ENCODE data around the gene P4HTM. TPM values are rescaled to one million over a fixed set of nuclear protein-coding genes. Genes with fewer than 3 reads are reported as not detected.
A peak's percentile ranks its signal among the peaks of the same experiment; 100 is the strongest.

Gene P4HTM
- total RNA-seq, 3 donors from 2014 or later = 40.2 to 60.6 (median 41.4) TPM

DNA sequence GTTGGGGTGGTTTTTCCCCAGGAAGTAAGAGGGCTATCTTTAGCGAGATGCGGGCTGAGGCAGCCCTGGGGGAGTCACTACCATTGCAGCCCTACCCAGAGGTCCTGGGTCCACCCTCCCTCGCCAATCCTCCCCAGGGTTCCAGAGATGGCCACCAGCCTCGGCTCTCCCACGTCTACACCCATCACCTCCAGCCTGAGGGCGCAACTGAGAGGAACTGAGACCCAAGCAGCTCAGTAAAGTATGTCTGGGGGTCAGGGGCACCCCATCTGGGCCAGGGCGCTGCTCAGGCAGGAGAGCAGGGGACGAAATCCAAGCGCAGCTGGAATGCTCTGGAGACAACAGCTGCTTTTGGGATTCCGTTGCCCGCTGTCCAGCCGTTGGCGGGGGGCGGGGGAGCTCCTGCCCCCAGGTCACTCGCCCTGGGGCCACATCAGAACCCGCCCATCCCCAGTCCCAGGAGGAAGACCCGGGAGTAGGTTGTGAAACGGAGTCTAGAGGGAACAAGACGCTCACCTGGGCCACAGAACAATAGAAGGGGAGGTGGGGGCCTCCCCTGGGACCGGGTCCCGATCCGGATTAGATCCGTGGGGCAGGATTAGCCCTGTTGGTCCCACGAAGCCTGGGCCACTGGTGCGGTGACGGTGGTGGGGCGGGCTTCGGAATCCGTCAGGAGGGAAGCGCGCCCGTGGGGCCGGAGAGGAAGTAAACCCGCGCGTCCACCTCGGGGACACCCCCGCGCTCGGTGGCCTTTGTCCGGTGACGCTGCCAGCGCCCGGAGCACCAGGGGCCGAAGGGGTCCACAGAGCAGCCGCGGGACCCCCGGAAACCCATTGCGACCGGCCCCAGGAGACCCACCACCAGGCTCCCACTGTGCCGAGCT lies 30.5 kb downstream of the P4HTM start:
- peak overlapping the region; percentile 63 for H3K4me3 ChIP-seq
- DNase-seq (peak; percentile 68 to 88 (median 82)), ATAC-seq (peak; percentile 34)
- peaks cover 40% of the 10 kb centered on the region for H3K4me1 ChIP-seq (ENCODE audit: low read depth)
- TF ChIP-seq, protein P1, sequence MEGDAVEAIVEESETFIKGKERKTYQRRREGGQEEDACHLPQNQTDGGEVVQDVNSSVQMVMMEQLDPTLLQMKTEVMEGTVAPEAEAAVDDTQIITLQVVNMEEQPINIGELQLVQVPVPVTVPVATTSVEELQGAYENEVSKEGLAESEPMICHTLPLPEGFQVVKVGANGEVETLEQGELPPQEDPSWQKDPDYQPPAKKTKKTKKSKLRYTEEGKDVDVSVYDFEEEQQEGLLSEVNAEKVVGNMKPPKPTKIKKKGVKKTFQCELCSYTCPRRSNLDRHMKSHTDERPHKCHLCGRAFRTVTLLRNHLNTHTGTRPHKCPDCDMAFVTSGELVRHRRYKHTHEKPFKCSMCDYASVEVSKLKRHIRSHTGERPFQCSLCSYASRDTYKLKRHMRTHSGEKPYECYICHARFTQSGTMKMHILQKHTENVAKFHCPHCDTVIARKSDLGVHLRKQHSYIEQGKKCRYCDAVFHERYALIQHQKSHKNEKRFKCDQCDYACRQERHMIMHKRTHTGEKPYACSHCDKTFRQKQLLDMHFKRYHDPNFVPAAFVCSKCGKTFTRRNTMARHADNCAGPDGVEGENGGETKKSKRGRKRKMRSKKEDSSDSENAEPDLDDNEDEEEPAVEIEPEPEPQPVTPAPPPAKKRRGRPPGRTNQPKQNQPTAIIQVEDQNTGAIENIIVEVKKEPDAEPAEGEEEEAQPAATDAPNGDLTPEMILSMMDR (IDR thresholded peaks at IDR 0.05) = no peak
- intact Hi-C loops (cut with DNase I, micrococcal nuclease) = no loop called here
- H3K9me3 ChIP-seq = no peaks in the 10 kb centered on the region
- H3K36me3 ChIP-seq (ENCODE audit: low read depth) = peaks cover 8% of the 10 kb centered on the region

DNA sequence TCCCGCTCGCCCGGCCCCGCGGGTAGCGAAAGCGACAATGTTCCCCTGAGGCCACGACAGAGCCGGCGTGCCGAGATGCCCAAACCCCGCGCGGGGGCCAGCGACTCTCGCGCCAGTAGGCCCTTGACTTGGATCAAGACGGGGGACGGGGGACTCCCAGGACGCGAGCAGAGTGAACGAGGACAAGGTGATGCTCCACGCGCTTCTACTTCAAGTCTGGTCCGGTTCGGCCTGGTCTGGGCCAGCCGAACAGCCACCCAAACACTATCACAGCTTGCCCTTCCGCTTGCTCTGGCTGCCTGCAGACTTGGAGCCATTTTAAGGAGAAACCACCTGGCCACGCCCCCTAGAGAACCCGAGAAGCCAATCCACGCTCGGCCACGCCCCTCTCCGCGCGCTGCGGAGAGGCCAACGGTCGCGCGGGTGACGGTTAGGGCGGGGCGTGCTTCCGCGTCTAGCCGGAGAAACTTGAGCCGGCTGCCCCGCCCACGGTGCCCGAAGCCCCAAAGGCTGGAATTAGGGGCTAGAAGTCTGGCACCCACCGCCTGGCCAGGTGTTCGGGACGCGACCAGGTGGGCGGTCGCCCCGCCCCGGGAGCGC lies 31.3 kb downstream of the P4HTM start:
- Histone ChIP-seq H3K4me1 (ENCODE audit: low read depth) (peaks cover 40% of the 10 kb centered on the region), H3K36me3 (ENCODE audit: low read depth) (peaks cover 8% of the 10 kb centered on the region), H3K9me3 (no peaks in the 10 kb centered on the region), H3K4me3 (peak overlapping the region; percentile 63)
- intact Hi-C loops (cut with DNase I, micrococcal nuclease) = no loop called here
- DNase-seq (peak; percentile 100), ATAC-seq (peak; percentile 81)
- TF ChIP-seq, protein P1 (IDR thresholded peaks at IDR 0.05) = no peak

DNA sequence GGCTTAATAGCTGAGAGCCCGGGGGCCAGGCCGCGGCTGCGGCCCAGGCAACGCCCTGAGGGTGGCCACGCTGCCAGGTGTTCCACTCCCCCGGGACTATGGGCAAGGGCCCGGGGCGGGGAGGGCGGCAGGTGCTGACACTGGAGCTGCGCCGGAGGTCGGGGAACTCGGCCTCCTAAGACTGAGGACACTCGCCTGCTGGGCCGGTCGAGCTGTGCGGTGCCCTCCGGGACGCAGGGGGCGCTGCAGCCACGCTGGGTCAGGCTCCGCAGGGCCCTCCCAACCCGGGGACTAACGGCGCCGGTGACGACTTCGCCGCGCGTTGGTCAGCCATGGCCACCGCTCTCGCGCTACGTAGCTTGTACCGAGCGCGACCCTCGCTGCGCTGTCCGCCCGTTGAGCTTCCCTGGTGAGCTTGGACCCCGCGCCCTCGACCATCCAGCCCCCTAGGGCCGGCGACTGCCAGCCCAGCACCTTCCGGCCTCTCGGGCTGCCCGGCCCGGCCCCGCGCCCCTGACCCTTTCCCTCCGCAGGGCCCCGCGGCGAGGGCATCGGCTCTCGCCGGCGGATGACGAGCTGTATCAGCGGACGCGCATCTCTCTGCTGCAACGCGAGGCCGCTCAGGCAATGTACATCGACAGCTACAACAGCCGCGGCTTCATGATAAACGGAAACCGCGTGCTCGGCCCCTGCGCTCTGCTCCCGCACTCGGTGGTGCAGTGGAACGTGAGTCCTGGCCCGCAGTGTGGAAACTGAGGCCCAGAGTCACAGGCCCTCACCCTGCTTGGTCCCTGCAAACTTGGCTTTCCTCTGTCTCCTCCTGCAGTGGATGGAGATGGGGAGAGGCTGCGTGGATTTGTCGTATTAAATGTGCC lies 32.0 kb downstream of the P4HTM start, which contains the start of gene NDUFAF3:
Gene NDUFAF3, plus strand, starts transcription at position 309 of the 875 bp plus-strand sequence. Its CDS starts 24 bp downstream, at position 333.
- Histone ChIP-seq H3K4me3 (peak within 1 kb of the TSS; percentile 63), H3K9me3 (no peaks in the 10 kb centered on the region), H3K36me3 (ENCODE audit: low read depth) (peaks cover 8% of the 10 kb centered on the region), H3K4me1 (ENCODE audit: low read depth) (peaks cover 38% of the 10 kb centered on the region)
- TF ChIP-seq, protein P1 (IDR thresholded peaks at IDR 0.05) = peak; percentile 81
- DNase-seq (peak; percentile 94 to 97 (median 96)), ATAC-seq (peak; percentile 78)
- intact Hi-C loops (cut with DNase I, micrococcal nuclease) = no loop called here

DNA sequence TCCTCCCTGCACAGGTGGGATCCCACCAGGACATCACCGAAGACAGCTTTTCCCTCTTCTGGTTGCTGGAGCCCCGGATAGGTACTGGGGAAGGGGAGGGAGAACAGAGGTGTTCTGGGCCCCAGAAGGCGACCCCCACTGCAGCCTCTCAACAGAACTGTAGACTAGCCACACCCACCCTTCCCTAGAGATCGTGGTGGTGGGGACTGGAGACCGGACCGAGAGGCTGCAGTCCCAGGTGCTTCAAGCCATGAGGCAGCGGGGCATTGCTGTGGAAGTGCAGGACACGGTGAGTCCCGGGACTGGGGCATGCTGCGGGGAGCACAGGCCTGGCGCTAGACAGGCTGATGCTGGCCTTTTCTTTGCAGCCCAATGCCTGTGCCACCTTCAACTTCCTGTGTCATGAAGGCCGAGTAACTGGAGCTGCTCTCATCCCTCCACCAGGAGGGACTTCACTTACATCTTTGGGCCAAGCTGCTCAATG lies 32.7 kb downstream of the P4HTM start:
- TF ChIP-seq, protein P1 (IDR thresholded peaks at IDR 0.05) = no peak
- Histone ChIP-seq H3K36me3 (ENCODE audit: low read depth) (peaks cover 8% of the 10 kb centered on the region), H3K4me3 (peak overlapping the region; percentile 63), H3K9me3 (no peaks in the 10 kb centered on the region), H3K4me1 (ENCODE audit: low read depth) (peaks cover 31% of the 10 kb centered on the region)
- DNase-seq (peak in 2 of 3 donors; percentile 47 to 64), ATAC-seq (no peak)
- intact Hi-C loops (cut with DNase I, micrococcal nuclease) = no loop called here

DNA sequence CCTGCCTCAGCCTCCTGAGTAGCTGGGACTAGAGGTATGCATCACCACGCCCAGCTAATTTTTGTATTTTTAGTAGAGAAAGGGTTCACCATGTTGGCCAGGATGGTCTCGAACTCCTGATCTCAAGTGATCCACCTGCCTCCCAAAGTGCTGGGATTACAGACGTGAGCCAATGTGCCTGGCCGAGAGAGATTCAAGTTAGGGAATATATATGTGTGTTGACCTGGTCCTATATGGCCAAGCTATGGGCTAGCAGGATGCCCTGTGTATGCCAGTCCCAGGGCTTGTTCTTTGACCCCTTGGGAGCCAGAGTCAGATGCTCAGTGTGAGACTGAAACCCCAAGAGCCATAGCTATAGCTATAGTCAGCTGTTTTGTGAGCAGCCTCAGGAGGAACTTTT lies 33.7 kb downstream of the P4HTM start:
- TF ChIP-seq, protein P1 (IDR thresholded peaks at IDR 0.05) = no peak
- Histone ChIP-seq H3K36me3 (ENCODE audit: low read depth) (peaks cover 8% of the 10 kb centered on the region), H3K4me1 (ENCODE audit: low read depth) (peaks cover 37% of the 10 kb centered on the region), H3K9me3 (no peaks in the 10 kb centered on the region), H3K4me3 (no peak overlapping the region)
- intact Hi-C loops (cut with DNase I, micrococcal nuclease) = no loop called here
- DNase-seq (no peak), ATAC-seq (no peak)
